Activated CD8-positive, alpha-beta memory T cell treated with anti-CD3 and anti-CD28 coated beads for 48 hours (primary cell): ENCODE measurements around the gene SLC16A3.

ENCODE experiments used
- DNase-seq, 3 experiments: peaks; one replicate each; pipeline ENCODE4 v3.0.0-alpha.2; 2020; ENCODE audit warnings: low read depth in 2 of 3, low spot score in 2 of 3

SLC16A3 gene

DNA sequence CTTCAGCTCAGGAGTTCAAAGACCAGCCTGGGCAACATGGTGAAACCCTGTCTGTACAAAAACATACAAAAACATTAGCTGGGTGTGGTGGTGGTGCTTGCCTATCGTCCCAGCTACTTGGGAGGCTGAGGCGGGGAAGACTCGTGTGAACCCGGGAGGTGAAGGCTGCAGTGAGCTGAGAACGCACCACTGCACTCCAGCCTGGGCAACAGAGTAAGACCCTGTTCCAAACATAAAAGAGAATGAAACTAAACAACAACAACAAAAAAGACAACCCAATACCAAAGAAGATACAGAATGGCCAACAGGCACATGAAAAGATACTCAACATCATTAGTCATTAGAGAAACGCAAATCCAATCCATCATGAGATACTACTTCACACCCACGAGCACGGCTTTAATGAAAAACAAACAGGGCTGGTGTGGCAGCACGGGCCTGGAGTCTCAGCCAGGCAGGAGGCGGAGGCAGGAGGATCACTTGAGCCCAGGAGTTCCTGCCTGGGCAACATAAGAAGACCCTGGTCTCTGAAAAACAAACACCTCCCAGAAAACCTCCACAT lies 7.4 kb upstream of the SLC16A3 start:
- DNase-seq: no peak

GRCh38 chr17:82222816-82223215 lies 6.0 kb upstream of the SLC16A3 start:
- no peak for DNase-seq

GRCh38 chr17:82223517-82223916 lies 5.3 kb upstream of the SLC16A3 start:
- no peak for DNase-seq

- DNase-seq: no peak
These were observed 4.2 kb upstream of the SLC16A3 start for GRCh38 chr17:82224666-82225065.

DNA sequence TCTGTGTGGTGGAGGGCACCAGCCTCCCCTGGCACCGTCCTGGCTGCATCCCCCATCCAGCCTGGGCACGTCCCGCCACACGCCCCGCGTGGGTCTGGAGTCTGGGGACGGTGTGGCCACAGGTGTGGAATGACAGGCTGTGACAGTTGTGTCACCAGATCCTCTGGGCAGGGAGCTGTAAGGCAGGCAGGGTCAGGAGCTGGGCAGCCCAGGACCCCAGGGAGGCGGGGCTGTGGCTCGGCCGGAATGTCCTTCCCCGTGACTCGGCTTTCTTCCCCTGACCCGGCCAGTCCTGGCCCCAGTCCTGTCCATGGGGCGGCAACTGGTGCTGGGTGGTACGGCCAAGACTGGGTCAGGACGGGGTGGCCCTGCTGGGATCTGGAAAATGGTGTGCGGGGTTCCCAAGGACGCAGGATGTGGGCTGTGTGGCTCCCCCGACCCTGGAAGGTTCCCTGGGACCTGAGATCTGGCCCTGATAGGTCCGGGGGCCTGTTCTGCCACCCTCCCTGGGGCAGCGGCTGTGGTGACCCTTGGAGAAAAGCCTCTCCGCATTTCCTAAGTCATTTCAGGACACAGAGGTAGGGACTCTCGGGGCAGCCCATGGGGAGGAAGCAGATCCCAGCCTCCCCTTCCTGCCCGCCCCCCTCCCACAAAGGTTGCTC lies 3.3 kb upstream of the SLC16A3 start:
- no peak for DNase-seq

DNA sequence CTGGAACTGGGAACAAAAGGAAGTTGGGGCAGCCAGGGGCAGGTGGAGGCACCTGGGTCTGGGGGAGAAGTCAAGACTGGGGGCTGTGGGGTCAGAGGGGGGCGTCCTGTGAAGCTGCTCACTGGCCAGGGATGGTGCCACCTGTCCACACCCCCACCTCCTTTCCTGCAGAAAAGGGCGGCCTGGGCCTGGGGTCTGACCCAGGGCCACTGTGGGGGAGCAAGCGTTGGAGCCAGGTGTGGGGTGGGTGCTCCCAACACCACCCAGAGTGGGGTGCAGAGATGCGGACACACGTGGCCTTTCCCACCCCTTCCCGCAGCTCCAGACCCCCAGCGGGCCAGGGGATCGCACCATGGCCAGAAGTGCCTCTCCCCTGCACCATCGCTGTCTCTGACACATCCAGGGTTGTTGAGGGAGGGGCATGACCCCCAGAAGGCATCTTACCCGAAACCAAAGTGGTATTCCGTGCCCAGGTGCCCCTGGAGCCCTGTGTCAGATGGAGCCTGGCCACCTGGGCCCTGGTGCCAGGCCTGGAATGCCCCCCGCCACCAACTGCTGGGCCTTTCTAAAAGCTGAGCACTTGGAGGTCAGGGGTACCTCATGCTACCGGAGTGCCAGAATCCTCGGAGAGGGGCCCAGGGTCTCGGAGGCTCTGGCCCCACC lies 2.6 kb upstream of the SLC16A3 start:
- no peak for DNase-seq

DNA sequence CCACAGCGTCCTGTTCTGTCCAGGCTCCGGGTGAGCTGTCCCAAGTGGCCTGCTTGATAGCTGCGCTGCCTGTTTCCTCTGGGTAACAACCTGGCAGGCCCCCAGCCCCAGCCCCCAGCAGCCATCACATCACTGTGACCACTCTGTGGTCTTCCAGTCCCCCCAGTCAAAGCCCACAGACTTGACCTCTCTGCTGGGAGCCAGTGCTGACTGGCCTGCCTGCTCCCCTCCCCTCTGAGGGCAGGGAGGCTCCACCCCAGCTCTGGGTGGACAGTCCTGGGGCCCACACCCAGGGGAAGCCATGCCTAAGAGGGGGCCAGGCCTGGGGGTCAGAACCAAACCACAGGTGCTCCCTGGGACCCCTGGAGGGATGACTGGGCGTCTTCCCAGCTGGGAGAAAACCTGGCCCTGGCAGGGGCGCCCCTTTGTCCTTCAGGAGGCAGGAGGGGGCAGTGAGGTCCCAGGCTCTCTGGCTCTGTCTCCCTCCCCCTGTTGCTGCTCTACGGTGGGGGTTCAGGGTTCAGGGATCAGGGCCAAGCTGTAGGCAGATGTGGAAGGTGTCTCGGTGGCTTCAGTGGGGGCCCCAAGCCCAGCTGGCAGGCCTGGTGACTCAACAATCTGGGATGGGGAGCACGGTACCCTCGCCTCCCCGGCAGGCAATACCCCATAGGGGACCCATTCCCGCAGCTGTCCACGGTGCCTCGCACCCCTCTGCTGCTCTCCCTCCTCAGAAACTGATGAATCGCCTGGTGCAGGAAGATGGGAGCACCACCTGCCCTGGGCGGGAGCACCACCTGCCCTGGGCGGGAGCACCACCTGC lies 1.8 kb upstream of the SLC16A3 start:
- no peak for DNase-seq

GRCh38 chr17:82227629-82228277 lies 1.1 kb upstream of the SLC16A3 start:
- no peak for DNase-seq

DNA sequence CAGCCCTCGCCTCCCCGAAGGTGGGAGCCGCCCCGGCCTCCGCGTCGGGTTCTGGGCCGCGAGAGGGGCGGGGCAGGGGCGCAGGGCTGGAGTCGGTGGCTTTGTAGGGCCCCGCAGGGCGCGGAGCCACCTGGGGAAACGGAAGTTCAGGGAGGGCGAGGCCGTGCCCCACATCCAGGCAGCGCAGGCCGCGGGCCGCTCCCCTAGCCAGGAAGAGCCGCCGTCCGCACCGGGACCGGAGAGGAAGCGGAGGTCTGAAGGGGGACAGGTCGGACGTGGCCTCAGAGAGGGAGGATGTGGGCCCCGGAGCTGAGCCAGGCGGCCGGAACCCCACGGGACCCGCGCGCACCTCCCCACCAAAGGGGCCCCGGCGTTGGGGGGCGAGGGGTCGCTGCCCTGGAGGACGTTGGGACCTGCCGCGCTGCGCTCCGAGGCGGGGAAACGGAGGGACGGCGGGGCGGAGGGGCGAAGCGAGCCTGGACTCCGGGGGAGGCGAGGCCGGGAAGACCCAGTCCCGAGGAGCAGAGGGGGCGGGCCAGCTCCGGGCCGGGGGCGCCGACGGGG lies 482 bp upstream of the SLC16A3 start:
- DNase-seq: peak in 1 of 3 experiments; percentile 42

- DNase-seq: no peak
These were observed 1.1 kb downstream of the SLC16A3 start for GRCh38 chr17:82229698-82230608.

GRCh38 chr17:82230609-82231311 lies 1.9 kb downstream of the SLC16A3 start:
- DNase-seq: no peak

GRCh38 chr17:82231312-82231561 lies 2.4 kb downstream of the SLC16A3 start:
- DNase-seq: no peak

GRCh38 chr17:82231562-82232321 lies 2.9 kb downstream of the SLC16A3 start:
- DNase-seq: no peak

DNA sequence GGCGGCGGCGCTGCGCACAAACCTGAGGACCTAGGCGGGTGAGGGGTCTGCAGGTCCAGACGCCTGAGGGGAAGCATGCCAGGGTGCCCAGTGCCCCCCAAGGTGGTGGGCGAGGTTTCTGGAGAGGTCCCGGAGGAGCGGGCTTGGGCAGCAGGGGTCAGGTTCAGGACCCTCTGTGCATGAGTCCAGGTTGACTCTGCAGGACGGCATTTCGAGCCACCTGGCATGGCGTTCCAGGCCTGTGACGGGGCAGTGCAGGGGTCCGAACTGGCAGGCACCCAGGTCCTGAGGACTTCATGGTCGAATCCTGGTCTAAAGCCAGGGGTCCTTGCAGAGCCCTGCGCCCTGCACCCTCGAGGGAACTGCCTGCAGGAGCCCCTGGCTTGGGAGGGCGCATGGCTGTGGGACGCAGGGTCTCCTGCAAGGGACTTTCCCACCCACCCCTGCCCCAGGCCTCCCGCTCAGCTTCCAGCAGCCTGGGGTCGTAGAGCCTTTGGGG lies 3.5 kb downstream of the SLC16A3 start:
- DNase-seq: no peak

DNA sequence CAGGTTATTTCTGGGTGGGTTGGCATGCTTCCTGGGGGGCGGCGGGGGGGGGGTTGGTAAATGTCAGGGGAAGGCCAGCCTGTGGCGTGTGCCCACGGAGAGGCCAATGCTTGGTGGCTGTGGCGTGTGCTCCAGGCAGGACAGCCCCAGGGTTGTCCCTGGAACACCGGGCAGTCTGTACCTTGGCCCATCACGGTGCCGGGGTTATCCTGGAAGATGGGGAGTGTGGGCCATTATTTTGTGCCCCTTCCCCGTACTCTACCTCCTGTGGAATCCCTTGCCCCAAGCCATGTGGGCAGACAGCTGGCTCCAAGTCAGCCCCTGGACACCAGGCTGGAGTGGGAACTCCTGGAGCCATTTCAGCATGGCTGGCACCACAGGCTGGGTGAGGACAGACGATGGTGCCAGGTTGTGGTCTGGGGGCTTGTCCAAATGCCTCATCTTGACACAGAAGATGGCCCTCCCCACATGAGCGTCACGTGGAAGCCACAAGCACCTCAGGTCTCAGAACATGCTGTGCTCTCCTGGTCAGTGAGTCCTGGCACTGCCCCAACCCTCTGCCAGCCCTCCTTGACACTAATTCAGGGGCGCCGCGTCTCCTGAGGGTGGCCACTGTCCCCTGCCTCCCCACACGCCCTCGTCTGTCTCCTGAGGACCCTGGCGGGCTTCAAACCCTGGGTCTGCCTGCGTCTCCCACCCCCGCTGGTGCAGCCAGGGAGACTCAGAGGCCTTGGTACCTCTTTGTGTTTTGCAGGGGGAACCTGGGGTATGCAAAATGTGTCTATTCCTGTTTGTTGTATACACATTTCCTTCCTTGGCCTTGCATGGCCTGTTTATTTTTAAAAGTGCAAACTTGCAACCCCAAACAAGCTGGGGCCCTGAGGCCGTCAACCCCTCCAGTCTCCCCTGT lies 4.3 kb downstream of the SLC16A3 start:
- no peak for DNase-seq

DNA sequence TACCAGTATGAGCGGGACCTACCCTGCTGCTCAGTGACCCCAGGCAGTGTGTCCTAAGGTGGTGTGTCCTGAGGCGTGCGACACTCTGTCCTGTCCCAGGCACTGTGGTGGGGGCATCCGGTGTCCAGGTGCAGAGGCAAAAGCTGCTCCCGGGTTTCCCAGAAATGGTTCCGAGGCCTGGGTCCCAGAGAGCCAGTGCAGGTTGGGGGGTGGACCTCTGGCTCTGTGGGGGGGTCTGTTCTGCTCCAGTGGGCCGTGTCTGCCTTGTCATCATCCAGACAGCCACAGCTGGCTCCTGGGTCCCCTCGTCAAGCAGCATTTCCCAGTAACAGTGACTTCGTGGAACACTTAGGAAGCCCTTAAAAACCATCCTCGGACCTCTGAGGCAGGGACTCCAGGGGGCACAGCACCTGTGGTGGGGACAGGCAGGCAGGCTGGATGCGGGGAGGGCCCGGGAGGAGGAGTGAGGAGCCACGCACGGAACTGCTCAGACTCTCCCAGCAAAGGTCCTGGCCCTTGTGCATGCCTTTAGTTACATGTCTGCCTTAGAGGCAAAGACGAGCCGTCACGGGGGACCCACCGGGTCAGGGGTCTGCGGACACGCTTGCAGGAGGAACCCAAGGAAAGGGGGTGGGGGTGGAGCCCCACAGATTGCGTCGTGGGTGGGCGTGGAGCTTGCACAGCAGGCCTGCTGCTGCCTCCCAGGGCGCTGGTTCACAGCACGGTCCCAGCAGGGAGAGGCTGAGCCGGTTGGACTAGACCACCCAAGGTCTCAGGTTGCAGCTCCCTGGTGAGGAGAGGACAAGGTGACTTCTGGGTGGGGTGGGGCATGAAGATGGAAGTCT lies 5.6 kb downstream of the SLC16A3 start:
- DNase-seq: no peak
